ENCODE data around the gene MYOM3.

DNA sequence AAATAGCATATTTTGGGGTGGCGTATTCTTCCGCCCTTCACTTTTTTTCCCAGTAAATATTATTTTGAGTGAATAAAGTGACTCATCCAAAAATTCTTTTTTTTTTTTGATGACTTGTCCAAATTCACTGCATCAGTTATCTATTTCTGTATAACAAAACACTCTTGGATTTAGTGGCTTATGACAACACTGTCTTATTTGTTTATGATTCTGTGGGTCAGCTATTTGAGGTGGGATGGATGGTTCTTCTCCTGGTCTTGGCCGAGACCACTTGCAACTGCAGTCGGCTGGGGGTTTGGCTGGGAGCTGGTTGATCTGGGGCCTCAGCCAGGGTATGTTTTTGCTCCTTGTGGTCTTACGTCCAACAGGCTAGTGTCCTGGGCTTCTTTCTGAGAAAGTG is 91.9 kb downstream of the MYOM3 start:
- TF ChIP-seq EZH2 (IDR thresholded peaks at IDR 0.05; ENCODE audit: borderline replicate concordance, low read depth, low read length, poor library complexity, severe bottlenecking) (no peak), CTCF (conservative IDR thresholded peaks at IDR 0.05; ENCODE audit: low read depth, low read length) (no peak)

All from A673 (cell line).